WI38 (cell line): Measurements from ENCODE around the gene KIAA1614.

Experiments
- H3K4me3 ChIP-seq: 2 replicates; pipeline ENCODE4 v1.5.1; 2011; ENCODE audit warnings: low read depth, mild to moderate bottlenecking, control low read depth, low read length
- TF ChIP-seq, protein P1 (sequence below): IDR thresholded peaks from 2 replicates; pipeline ENCODE4 v1.5.1; 2012; ENCODE audit warnings: low read depth, mild to moderate bottlenecking, control low read depth, low read length

Gene KIAA1614

DNA sequence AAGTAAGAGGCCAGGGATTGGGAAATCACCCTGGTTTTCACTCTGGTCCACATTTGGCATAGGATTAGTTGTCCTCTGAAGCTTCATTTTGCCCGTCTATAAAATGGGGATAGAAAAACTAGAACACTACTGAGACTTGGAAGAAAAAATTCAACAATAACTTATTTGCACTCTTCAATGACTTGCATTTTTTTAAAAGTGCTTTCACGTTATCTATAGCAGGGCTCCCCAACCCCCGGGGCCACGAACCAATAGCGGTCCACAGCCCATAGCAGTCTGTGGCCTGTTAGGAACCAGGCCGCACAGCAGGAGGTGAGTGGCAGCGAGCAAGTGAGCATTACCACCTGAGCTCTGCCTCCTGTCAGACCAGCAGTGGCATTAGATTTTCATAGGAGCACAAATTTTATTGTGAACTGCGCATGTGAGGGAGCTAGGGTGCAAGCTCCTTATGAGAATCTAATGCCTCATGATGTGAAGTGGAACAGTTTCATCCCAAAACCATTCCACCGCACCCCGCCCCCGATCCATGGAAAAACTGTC is 2.8 kb downstream of the KIAA1614 start:
- TF ChIP-seq, protein P1, sequence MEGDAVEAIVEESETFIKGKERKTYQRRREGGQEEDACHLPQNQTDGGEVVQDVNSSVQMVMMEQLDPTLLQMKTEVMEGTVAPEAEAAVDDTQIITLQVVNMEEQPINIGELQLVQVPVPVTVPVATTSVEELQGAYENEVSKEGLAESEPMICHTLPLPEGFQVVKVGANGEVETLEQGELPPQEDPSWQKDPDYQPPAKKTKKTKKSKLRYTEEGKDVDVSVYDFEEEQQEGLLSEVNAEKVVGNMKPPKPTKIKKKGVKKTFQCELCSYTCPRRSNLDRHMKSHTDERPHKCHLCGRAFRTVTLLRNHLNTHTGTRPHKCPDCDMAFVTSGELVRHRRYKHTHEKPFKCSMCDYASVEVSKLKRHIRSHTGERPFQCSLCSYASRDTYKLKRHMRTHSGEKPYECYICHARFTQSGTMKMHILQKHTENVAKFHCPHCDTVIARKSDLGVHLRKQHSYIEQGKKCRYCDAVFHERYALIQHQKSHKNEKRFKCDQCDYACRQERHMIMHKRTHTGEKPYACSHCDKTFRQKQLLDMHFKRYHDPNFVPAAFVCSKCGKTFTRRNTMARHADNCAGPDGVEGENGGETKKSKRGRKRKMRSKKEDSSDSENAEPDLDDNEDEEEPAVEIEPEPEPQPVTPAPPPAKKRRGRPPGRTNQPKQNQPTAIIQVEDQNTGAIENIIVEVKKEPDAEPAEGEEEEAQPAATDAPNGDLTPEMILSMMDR, result no peak
- no peak overlapping the region for H3K4me3 ChIP-seq

DNA sequence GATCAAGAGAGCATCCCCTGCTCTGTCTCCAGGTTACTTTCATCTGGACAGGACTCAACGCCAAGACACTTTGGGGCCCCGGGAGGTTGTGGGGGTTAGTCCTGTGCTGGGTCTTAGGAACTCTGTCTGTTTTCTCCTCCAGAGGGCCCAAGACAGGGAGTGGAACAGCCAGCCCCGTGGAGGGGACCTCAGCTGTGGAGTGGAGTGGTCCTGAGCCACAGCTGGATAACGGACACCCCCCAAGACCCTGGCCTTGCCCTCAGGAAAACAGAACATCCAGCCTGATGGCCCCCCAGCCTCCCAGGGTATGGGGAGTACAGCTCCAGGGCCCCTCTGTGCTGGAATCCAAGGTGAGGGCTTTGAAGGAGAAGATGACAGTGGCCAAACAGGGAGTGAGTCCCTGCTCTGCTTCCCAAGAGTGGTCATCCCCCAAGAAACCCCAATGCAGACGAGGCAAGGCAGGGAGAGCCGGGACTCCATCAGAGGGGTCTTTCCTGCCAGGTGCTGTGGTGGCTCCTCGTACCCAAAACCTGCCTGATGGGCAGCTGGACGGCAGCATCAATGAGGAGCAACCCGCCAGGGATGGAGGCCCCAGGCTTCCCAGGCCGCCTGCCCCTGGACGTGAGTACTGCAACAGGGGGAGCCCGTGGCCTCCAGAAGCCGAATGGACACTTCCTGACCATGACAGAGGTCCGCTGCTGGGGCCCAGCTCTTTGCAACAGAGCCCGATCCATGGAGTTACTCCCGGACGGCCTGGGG is 3.5 kb downstream of the KIAA1614 start:
- H3K4me3 ChIP-seq, result no peak overlapping the region
- TF ChIP-seq, protein P1, result no peak

DNA sequence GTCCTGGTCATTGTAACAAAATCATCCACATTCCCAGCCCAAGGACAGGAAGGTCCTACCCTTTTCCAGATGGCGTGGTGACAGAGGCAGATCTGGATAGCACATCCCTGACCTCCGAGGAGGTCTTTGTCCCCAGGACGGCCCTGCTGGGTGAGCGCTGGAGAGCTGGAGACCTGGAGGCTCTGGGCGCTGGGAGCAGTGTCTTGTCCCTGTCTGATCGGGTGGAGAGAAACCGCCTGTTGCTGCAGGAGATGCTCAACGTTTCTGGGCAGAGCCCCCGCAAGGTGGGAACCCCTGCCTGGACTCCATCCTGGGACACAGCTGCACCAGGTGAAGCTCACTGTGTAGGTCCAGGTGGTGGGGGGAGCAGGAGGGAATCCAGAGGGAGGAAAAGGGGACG is 4.1 kb downstream of the KIAA1614 start:
- H3K4me3 ChIP-seq, result no peak overlapping the region
- TF ChIP-seq, protein P1, result no peak

DNA sequence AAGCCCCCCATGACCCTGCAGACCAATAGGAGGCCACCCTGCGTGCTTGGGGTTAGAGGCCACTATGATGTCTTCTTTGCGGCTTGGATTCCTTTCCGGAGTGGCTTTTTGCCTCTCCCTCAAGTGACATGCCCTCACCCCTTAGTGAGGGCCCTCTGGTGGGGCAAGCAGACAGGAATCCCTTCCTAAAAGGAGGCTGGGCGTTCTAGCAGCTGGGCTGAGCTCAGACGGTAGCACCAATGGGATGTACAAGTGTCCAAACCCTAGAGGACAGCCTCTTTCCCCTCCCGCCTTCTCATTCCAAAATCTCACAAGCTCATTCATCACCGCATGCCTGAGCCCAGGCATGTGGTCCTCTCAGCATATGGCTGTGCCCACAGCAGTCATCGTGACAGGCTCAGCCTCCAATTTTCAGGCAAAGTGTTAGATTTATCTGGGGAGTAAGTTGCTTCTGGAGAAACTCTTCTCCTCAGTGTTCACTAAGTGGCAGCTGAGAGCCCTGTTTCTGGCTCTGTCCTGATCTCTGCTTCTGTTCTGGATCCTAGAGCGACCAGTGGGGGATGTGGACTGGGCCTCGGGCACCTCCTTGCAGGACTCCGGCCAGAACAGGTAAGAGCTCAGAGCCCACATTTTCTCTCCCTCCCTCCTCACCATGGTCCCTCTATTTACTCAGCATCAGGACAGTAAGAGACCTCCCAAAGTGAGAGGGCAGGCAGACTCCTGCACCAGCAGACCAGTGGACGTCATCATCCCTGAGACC is 4.8 kb downstream of the KIAA1614 start:
- TF ChIP-seq, protein P1, result no peak
- H3K4me3 ChIP-seq, result no peak overlapping the region

DNA sequence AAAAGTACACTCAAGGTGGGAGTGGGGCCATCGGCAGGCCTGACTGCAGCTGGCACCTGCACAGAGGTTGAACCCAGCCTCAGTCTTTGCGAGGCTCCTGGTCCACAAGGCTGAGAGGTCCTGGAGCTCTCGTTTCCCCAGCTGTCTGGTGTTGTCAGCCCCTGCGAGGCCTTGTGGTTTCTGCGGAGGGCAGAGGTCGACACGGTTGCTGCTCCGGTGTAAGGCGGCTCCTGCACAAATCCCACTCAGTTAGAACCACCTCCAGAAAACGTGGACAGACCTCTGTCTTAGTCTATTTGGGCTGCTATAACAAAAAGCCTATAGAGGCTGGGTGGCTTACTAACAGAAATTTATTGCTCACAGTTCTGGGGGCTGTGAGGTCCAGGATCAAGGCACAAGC is 5.8 kb downstream of the KIAA1614 start:
- H3K4me3 ChIP-seq, result no peak overlapping the region
- TF ChIP-seq, protein P1, result no peak

DNA sequence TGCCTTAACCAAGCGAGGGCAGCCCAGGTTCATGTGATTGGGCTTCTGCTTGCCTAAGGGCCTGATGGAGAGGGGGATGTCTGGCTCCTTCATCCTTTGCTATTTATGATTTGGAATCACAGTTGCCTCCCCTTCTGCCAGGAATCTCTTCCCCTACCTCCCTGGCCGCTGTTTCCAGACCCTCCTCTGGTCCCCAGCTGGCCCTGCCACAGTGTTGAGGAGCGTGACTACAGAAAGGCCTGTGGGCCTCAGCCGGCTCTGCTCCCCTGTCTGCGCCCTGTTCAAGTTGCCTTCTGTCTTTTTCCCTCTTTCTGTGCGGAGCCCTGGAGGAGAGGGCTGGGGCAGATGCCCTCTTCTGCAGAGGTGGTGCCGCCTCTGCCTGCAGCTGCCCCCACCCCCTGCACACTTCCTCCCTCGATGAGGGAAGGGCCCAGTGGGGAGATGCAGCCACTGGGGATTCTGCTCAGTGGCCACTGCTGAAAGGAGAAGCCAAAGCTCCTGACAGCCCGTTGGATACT is 6.5 kb downstream of the KIAA1614 start:
- H3K4me3 ChIP-seq, result no peak overlapping the region
- TF ChIP-seq, protein P1, result no peak

DNA sequence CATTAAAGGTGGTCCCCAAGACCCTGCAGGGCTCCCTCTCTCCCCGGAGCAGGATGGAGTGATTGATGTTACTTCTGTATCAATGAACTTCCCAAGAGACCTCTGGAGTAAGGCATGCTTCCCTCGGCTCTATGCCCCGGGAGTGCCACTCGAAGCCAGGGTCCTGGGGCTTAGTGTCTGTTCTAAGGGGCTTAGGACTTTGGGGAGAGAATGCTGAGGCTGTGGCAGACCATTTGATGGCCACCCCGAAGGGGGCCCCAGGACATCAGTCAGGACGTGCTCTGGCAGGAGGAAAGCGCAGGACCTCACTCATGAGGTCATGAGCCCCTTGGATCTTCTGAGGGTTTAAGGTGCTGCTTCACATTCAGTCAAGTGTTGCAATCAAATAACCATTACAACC is 7.5 kb downstream of the KIAA1614 start:
- no peak overlapping the region for H3K4me3 ChIP-seq
- TF ChIP-seq, protein P1, result no peak
